SK-N-SH treated with all-trans-retinoic acid at 6 μM for 48 hours (cell line): ENCODE measurements around the gene RAET1G.

ENCODE experiments used
- ARNTL ChIP-seq: fragments of 450-650 bp; formaldehyde crosslinking; IDR thresholded peaks from 2 replicates; pipeline ENCODE4 v1.5.0; 2020; ENCODE audit warnings: low read depth, mild to moderate bottlenecking, moderate library complexity, borderline replicate concordance
- CSRNP3 ChIP-seq: fragments of 250-450 bp; sonication (Bioruptor Pico); IDR thresholded peaks from 2 replicates; pipeline ENCODE4 v1.5.1; 2021; ENCODE audit warnings: mild to moderate bottlenecking, moderate library complexity
- ESRRG ChIP-seq: fragments of 250-450 bp; sonication (Bioruptor Pico); IDR thresholded peaks from 2 replicates; pipeline ENCODE4 v1.6.1; 2021; ENCODE audit warnings: mild to moderate bottlenecking
- GLIS3 ChIP-seq: fragments of 250-450 bp; sonication (Bioruptor Pico); IDR thresholded peaks from 2 replicates; pipeline ENCODE4 v1.5.0; 2020; ENCODE audit warnings: mild to moderate bottlenecking, moderate library complexity
- PATZ1 ChIP-seq: fragments of 250-450 bp; sonication (Bioruptor Pico); IDR thresholded peaks from 2 replicates; pipeline ENCODE4 v1.8.0; 2020; ENCODE audit warnings: mild to moderate bottlenecking, moderate library complexity, borderline replicate concordance
- POU6F1 ChIP-seq: fragments of 250-450 bp; sonication (Bioruptor Pico); IDR thresholded peaks from 2 replicates; pipeline ENCODE4 v1.8.0; 2021; ENCODE audit warnings: low read depth, mild to moderate bottlenecking, moderate library complexity, borderline replicate concordance
- SNAI2 ChIP-seq: fragments of 250-450 bp; sonication (Bioruptor Pico); IDR thresholded peaks from 2 replicates; pipeline ENCODE4 v1.5.0; 2020; ENCODE audit warnings: mild to moderate bottlenecking, moderate library complexity
- TCF4 ChIP-seq: fragments of 250-450 bp; sonication (Bioruptor Pico); IDR thresholded peaks from 2 replicates; pipeline ENCODE4 v1.8.0; 2021; ENCODE audit warnings: mild to moderate bottlenecking, moderate library complexity, borderline replicate concordance
- TOX ChIP-seq: fragments of 250-450 bp; sonication (Bioruptor Pico); IDR thresholded peaks from 2 replicates; pipeline ENCODE4 v1.8.0; 2021; ENCODE audit warnings: mild to moderate bottlenecking, moderate library complexity, borderline replicate concordance
- ZFP30 ChIP-seq: fragments of 450-650 bp; formaldehyde crosslinking; IDR thresholded peaks from 2 replicates; pipeline ENCODE4 v1.5.0; 2022; ENCODE audit warnings: mild to moderate bottlenecking, moderate library complexity
- ZNF8 ChIP-seq: fragments of 450-650 bp; formaldehyde crosslinking; IDR thresholded peaks from 2 replicates; pipeline ENCODE4 v1.5.0; 2020; ENCODE audit warnings: mild to moderate bottlenecking, moderate library complexity

- TF ChIP-seq TCF4 (no peak), ARNTL (no peak), CSRNP3 (CRISPR knock-in tag) (no peak), ZFP30 (CRISPR knock-in tag) (no peak), SNAI2 (no peak), GLIS3 (no peak), ESRRG (CRISPR knock-in tag) (no peak), TOX (no peak), POU6F1 (CRISPR knock-in tag) (no peak), ZNF8 (CRISPR knock-in tag) (no peak), PATZ1 (CRISPR knock-in tag) (no peak)
These were observed 27.1 kb downstream of the RAET1G start for GRCh38 chr6:149895833-149896271.
